ENCODE results near the gene ARHGEF28. TPM values are rescaled to one million over a fixed set of nuclear protein-coding genes. Genes with fewer than 3 reads are reported as not detected.

Gene ARHGEF28
- total and polyA plus RNA-seq, 2 of the 13 experiments (the other 11 are each of a cell fraction or from before 2014, with no cell fraction given), result 17.4 to 34.1 TPM

- TF ChIP-seq, protein P1, sequence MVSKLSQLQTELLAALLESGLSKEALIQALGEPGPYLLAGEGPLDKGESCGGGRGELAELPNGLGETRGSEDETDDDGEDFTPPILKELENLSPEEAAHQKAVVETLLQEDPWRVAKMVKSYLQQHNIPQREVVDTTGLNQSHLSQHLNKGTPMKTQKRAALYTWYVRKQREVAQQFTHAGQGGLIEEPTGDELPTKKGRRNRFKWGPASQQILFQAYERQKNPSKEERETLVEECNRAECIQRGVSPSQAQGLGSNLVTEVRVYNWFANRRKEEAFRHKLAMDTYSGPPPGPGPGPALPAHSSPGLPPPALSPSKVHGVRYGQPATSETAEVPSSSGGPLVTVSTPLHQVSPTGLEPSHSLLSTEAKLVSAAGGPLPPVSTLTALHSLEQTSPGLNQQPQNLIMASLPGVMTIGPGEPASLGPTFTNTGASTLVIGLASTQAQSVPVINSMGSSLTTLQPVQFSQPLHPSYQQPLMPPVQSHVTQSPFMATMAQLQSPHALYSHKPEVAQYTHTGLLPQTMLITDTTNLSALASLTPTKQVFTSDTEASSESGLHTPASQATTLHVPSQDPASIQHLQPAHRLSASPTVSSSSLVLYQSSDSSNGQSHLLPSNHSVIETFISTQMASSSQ (IDR thresholded peaks at IDR 0.05; ENCODE audit: low read depth), result peak; percentile 36; the same call in 1 of the 2 replicates
- TF ChIP-seq, protein P1 (CRISPR knock-in tag; IDR thresholded peaks at IDR 0.05; ENCODE audit: borderline replicate concordance), result no peak; the same call in 1 of the 2 replicates
- peak; percentile 69; the same call in 1 of the 2 replicates for TF ChIP-seq KDM4B (CRISPR knock-in tag; IDR thresholded peaks at IDR 0.05)
- TF ChIP-seq, protein P2, sequence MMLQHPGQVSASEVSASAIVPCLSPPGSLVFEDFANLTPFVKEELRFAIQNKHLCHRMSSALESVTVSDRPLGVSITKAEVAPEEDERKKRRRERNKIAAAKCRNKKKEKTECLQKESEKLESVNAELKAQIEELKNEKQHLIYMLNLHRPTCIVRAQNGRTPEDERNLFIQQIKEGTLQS (CRISPR knock-in tag; IDR thresholded peaks at IDR 0.05), result no peak
- TF ChIP-seq, protein P3, sequence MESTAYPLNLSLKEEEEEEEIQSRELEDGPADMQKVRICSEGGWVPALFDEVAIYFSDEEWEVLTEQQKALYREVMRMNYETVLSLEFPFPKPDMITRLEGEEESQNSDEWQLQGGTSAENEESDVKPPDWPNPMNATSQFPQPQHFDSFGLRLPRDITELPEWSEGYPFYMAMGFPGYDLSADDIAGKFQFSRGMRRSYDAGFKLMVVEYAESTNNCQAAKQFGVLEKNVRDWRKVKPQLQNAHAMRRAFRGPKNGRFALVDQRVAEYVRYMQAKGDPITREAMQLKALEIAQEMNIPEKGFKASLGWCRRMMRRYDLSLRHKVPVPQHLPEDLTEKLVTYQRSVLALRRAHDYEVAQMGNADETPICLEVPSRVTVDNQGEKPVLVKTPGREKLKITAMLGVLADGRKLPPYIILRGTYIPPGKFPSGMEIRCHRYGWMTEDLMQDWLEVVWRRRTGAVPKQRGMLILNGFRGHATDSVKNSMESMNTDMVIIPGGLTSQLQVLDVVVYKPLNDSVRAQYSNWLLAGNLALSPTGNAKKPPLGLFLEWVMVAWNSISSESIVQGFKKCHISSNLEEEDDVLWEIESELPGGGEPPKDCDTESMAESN (CRISPR knock-in tag; conservative IDR thresholded peaks at IDR 0.05), result 0 out of 2 replicates have a peak, but pooled peaks have one; percentile 23
- no peak for TF ChIP-seq CBX1 (IDR thresholded peaks at IDR 0.05; ENCODE audit: low read depth)
- no peak for TF ChIP-seq MEIS2 (CRISPR knock-in tag; IDR thresholded peaks at IDR 0.05)
- TF ChIP-seq, protein P4, sequence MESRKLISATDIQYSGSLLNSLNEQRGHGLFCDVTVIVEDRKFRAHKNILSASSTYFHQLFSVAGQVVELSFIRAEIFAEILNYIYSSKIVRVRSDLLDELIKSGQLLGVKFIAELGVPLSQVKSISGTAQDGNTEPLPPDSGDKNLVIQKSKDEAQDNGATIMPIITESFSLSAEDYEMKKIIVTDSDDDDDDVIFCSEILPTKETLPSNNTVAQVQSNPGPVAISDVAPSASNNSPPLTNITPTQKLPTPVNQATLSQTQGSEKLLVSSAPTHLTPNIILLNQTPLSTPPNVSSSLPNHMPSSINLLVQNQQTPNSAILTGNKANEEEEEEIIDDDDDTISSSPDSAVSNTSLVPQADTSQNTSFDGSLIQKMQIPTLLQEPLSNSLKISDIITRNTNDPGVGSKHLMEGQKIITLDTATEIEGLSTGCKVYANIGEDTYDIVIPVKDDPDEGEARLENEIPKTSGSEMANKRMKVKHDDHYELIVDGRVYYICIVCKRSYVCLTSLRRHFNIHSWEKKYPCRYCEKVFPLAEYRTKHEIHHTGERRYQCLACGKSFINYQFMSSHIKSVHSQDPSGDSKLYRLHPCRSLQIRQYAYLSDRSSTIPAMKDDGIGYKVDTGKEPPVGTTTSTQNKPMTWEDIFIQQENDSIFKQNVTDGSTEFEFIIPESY (CRISPR knock-in tag; IDR thresholded peaks at IDR 0.05), result peak; percentile 44; the same call in 1 of the 2 replicates
- no peak for TF ChIP-seq MIER2 (CRISPR knock-in tag; IDR thresholded peaks at IDR 0.05)
- TF ChIP-seq JDP2 (CRISPR knock-in tag; IDR thresholded peaks at IDR 0.05; ENCODE audit: borderline replicate concordance), result no peak
- TF ChIP-seq ZNF10 (CRISPR knock-in tag; IDR thresholded peaks at IDR 0.05; ENCODE audit: borderline replicate concordance, low read depth), result no peak
- TF ChIP-seq CBX2 (IDR thresholded peaks at IDR 0.05; ENCODE audit: low read depth, low read length), result no peak
- TF ChIP-seq CBX2 (CRISPR knock-in tag; IDR thresholded peaks at IDR 0.05; ENCODE audit: low read depth), result no peak
- TF ChIP-seq RARA (CRISPR knock-in tag; IDR thresholded peaks at IDR 0.05), result peak; percentile 70
- TF ChIP-seq HDAC2 (CRISPR knock-in tag; IDR thresholded peaks at IDR 0.05), result peak; percentile 85
- no peak for TF ChIP-seq ZNF552 (CRISPR knock-in tag; IDR thresholded peaks at IDR 0.05; ENCODE audit: borderline replicate concordance)
- no peak for TF ChIP-seq SMAD1 (CRISPR knock-in tag; IDR thresholded peaks at IDR 0.05; ENCODE audit: borderline replicate concordance, low read depth)
- no peak for TF ChIP-seq EEA1 (CRISPR knock-in tag; IDR thresholded peaks at IDR 0.05; ENCODE audit: borderline replicate concordance)
- TF ChIP-seq, protein P5, sequence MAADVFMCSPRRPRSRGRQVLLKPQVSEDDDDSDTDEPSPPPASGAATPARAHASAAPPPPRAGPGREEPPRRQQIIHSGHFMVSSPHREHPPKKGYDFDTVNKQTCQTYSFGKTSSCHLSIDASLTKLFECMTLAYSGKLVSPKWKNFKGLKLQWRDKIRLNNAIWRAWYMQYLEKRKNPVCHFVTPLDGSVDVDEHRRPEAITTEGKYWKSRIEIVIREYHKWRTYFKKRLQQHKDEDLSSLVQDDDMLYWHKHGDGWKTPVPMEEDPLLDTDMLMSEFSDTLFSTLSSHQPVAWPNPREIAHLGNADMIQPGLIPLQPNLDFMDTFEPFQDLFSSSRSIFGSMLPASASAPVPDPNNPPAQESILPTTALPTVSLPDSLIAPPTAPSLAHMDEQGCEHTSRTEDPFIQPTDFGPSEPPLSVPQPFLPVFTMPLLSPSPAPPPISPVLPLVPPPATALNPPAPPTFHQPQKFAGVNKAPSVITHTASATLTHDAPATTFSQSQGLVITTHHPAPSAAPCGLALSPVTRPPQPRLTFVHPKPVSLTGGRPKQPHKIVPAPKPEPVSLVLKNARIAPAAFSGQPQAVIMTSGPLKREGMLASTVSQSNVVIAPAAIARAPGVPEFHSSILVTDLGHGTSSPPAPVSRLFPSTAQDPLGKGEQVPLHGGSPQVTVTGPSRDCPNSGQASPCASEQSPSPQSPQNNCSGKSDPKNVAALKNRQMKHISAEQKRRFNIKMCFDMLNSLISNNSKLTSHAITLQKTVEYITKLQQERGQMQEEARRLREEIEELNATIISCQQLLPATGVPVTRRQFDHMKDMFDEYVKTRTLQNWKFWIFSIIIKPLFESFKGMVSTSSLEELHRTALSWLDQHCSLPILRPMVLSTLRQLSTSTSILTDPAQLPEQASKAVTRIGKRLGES (CRISPR knock-in tag; IDR thresholded peaks at IDR 0.05; ENCODE audit: borderline replicate concordance), result no peak
- TF ChIP-seq ZNF17 (CRISPR knock-in tag; IDR thresholded peaks at IDR 0.05), result no peak
Observed at GRCh38 chr5:73858054-73858453, 232.1 kb downstream of the ARHGEF28 start (continued).
